H1 (cell line): Measurements from ENCODE around the gene RRP1. TPM values are rescaled to one million over a fixed set of nuclear protein-coding genes. Genes with fewer than 3 reads are reported as not detected.
A peak's percentile ranks its signal among the peaks of the same experiment; 100 is the strongest.

ENCODE experiments used
- CTCF ChIA-PET: fragments of 300-600 bp; sonication (Branson Sonifier 250); formaldehyde crosslinking; loops from one replicate; lab custom pipeline; 2021; ENCODE audit not compliant: partially characterized antibody; lab: Charles Lee
- POLR2A ChIA-PET: fragments of 300-600 bp; sonication (Branson Sonifier 250); formaldehyde crosslinking; loops from one replicate; lab custom pipeline; 2021; ENCODE audit warnings: inconsistent platforms; ENCODE audit not compliant: partially characterized antibody; lab: Charles Lee
- DNase-seq, 2 experiments: peaks; one replicate each; pipeline versions ENCODE4 v3.0.0 to v3.0.0-alpha.2; 2010 to 2022; ENCODE audit warnings: low spot score in 2 of 2, low read depth in 1 of 2, mixed read lengths in 1 of 2
- FAIRE-seq: peaks from 2 replicates; lab custom pipeline; 2011; peaks lifted over from hg19 to GRCh38; lab: Jason Lieb, UNC
- H2AFZ ChIP-seq: 2 replicates; pipeline ENCODE4 v1.8.1; 2012; ENCODE audit warnings: low read length, inconsistent platforms
- H2AK5ac ChIP-seq: 2 replicates; pipeline ENCODE4 v1.6.1; 2013; ENCODE audit warnings: low read depth, low read length
- H2BK120ac ChIP-seq: replicated peaks from 2 replicates; pipeline ENCODE3; 2013; ENCODE audit warnings: low read depth, low read length, inconsistent platforms
- H2BK12ac ChIP-seq: 2 replicates; pipeline ENCODE4 v1.6.1; 2013; ENCODE audit warnings: low read depth, low read length
- H2BK15ac ChIP-seq: 2 replicates; pipeline ENCODE4 v1.6.1; 2013; ENCODE audit warnings: low read length
- H2BK20ac ChIP-seq: 2 replicates; pipeline ENCODE4 v1.6.1; 2013; ENCODE audit warnings: low read length
- H2BK5ac ChIP-seq: 2 replicates; pipeline ENCODE4 v1.6.1; 2013; ENCODE audit warnings: low read depth, low read length
- H3K14ac ChIP-seq: 2 replicates; pipeline ENCODE4 v1.6.1; 2013; ENCODE audit warnings: inconsistent platforms; ENCODE audit not compliant: insufficient read length
- H3K18ac ChIP-seq: 2 replicates; pipeline ENCODE4 v1.6.1; 2013; ENCODE audit warnings: low read length; ENCODE audit errors: extremely low read depth
- H3K23ac ChIP-seq: 2 replicates; pipeline ENCODE4 v1.6.1; 2013; ENCODE audit warnings: inconsistent platforms; ENCODE audit not compliant: insufficient read length
- H3K23me2 ChIP-seq: 2 replicates; pipeline ENCODE4 v1.6.1; 2013; ENCODE audit warnings: low read depth, low read length
- H3K27ac ChIP-seq: 2 replicates; pipeline ENCODE4 v1.6.1; 2011; ENCODE audit warnings: low read depth, low read length, inconsistent platforms
- H3K27me3 ChIP-seq, 4 experiments: replicated peaks in 1 of 4; 1 replicate in 1 of 4; 2 replicates in 3 of 4; pipeline versions ENCODE4 v1.6.1 to v1.8.1; 2011 to 2013; ENCODE audit warnings: low read length in 3 of 4, mild to moderate bottlenecking in 3 of 4, inconsistent platforms in 2 of 4, mixed read lengths in 2 of 4, moderate library complexity in 1 of 4; ENCODE audit not compliant: control insufficient read depth in 3 of 4, insufficient read depth in 3 of 4; ENCODE audit errors: extremely low read depth in 1 of 4
- H3K36me3 ChIP-seq, 4 experiments: 2 replicates each; pipeline versions ENCODE4 v1.6.1 to v1.8.1; 2011 to 2013; ENCODE audit warnings: mild to moderate bottlenecking in 4 of 4, low read length in 3 of 4, moderate library complexity in 2 of 4, control low read depth in 1 of 4, inconsistent platforms in 1 of 4; ENCODE audit not compliant: insufficient read depth in 4 of 4, control insufficient read depth in 2 of 4
- H3K4ac ChIP-seq: replicated peaks from 2 replicates; pipeline ENCODE3; 2013; ENCODE audit warnings: low read length, low read depth, mixed read lengths, inconsistent platforms; ENCODE audit not compliant: insufficient read length
- H3K4me1 ChIP-seq, 4 experiments: replicated peaks in 1 of 4; 1 replicate in 1 of 4; 2 replicates in 3 of 4; pipeline versions ENCODE4 v1.6.1 to v1.8.1; 2011 to 2013; ENCODE audit warnings: low read length in 3 of 4, inconsistent platforms in 2 of 4, mixed read lengths in 1 of 4; ENCODE audit not compliant: insufficient read depth in 4 of 4, control insufficient read depth in 3 of 4
- H3K4me2 ChIP-seq, 2 experiments: 2 replicates each; pipeline versions ENCODE4 v1.6.1 to v1.8.1; 2011 to 2013; ENCODE audit warnings: low read depth in 2 of 2, low read length in 2 of 2, control low read depth in 1 of 2, inconsistent platforms in 1 of 2, mild to moderate bottlenecking in 1 of 2; ENCODE audit not compliant: insufficient read depth in 1 of 2
- H3K4me3 ChIP-seq, 4 experiments: fragments of 200-600, 300-600 bp in 1 of 4; sonication (generic), shearing (Covaris generic), sonication (Bioruptor Twin) in 1 of 4; 2 replicates each; pipeline versions ENCODE4 v1.5.1 to v1.8.1; 2011 to 2016; ENCODE audit warnings: low read length in 4 of 4, low read depth in 3 of 4, control low read depth in 2 of 4, inconsistent platforms in 2 of 4, mild to moderate bottlenecking in 2 of 4, mixed read lengths in 1 of 4, moderate library complexity in 1 of 4; ENCODE audit not compliant: insufficient read depth in 2 of 4; ENCODE audit errors: extremely low read depth in 1 of 4
- H3K56ac ChIP-seq: replicated peaks from 2 replicates; pipeline ENCODE3; 2013; ENCODE audit warnings: low read depth, mild to moderate bottlenecking, mixed read lengths, low read length, inconsistent platforms; ENCODE audit not compliant: insufficient read length
- H3K79me1 ChIP-seq: 2 replicates; pipeline ENCODE4 v1.6.1; 2013; ENCODE audit warnings: low read depth, low read length, control low read depth
- H3K79me2 ChIP-seq, 2 experiments: 2 replicates each; pipeline versions ENCODE4 v1.6.1 to v1.8.1; 2012 to 2013; ENCODE audit warnings: low read length in 2 of 2, mild to moderate bottlenecking in 2 of 2, inconsistent platforms in 1 of 2; ENCODE audit not compliant: insufficient read depth in 2 of 2, control insufficient read depth in 1 of 2
- H3K9ac ChIP-seq, 4 experiments: replicated peaks in 1 of 4; 1 replicate in 1 of 4; 2 replicates in 3 of 4; pipeline versions ENCODE4 v1.6.1 to v1.8.1; 2011 to 2013; ENCODE audit warnings: low read depth in 3 of 4, low read length in 3 of 4, control low read depth in 2 of 4, mild to moderate bottlenecking in 2 of 4, moderate library complexity in 2 of 4, inconsistent platforms in 1 of 4; ENCODE audit errors: extremely low read depth in 1 of 4
- H3K9me3 ChIP-seq, 2 experiments: 2 replicates each; pipeline versions ENCODE4 v1.6.1 to v1.8.1; 2012 to 2013; ENCODE audit warnings: mild to moderate bottlenecking in 2 of 2, moderate library complexity in 2 of 2, control low read depth in 1 of 2, inconsistent platforms in 1 of 2, low read depth in 1 of 2, low read length in 1 of 2, mixed read lengths in 1 of 2; ENCODE audit not compliant: insufficient read depth in 2 of 2
- H4K20me1 ChIP-seq, 2 experiments: replicated peaks in 1 of 2; 2 replicates each; pipeline versions ENCODE3 to v1.8.1; 2011 to 2013; ENCODE audit warnings: inconsistent platforms in 2 of 2, low read length in 2 of 2, mild to moderate bottlenecking in 1 of 2; ENCODE audit not compliant: insufficient read depth in 2 of 2, control insufficient read depth in 1 of 2
- H4K5ac ChIP-seq: 2 replicates; pipeline ENCODE4 v1.6.1; 2013; ENCODE audit warnings: low read length, low read depth, mixed read lengths, inconsistent platforms; ENCODE audit not compliant: insufficient read length
- H4K8ac ChIP-seq: 2 replicates; pipeline ENCODE4 v1.8.0; 2013; ENCODE audit warnings: mild to moderate bottlenecking, moderate library complexity, low read length, inconsistent platforms; ENCODE audit not compliant: insufficient read depth; ENCODE audit errors: extremely low read depth
- H4K91ac ChIP-seq: replicated peaks from 2 replicates; pipeline ENCODE3; 2013; ENCODE audit warnings: low read length, mixed read lengths, inconsistent platforms; ENCODE audit not compliant: insufficient read length
- ASH2L ChIP-seq: fragments of 200-600, 300-600 bp; sonication (generic); IDR thresholded peaks from one replicate; pipeline ENCODE4 v1.7.1; 2017; ENCODE audit warnings: low read length
- BACH1 ChIP-seq: IDR thresholded peaks from 2 replicates; pipeline ENCODE4 v1.6.1; 2012; ENCODE audit warnings: low read length, improper control_type of control experiment
- CBX5 ChIP-seq: fragments of 300-800, 300-1000 bp; sonication (generic); IDR thresholded peaks from 2 replicates; pipeline ENCODE4 v1.7.1; 2016; ENCODE audit warnings: antibody characterized with exemption, low read length, low read depth
- EGR1 ChIP-seq: IDR thresholded peaks from 2 replicates; pipeline ENCODE4 v1.6.1; 2011; ENCODE audit warnings: low read depth, low read length, borderline replicate concordance
- EP300 ChIP-seq, 2 experiments: IDR thresholded peaks; 1 replicate in 1 of 2; 2 replicates in 1 of 2; pipeline ENCODE4 v1.6.1; 2011 to 2012; ENCODE audit warnings: low read depth in 2 of 2, low read length in 2 of 2, mild to moderate bottlenecking in 2 of 2, borderline replicate concordance in 1 of 2, inconsistent platforms in 1 of 2, moderate library complexity in 1 of 2
- JUN ChIP-seq: IDR thresholded peaks from 2 replicates; pipeline ENCODE4 v1.6.1; 2011; ENCODE audit warnings: low read depth, mild to moderate bottlenecking, improper control_type of control experiment, low read length
- KDM4A ChIP-seq: IDR thresholded peaks from one replicate; pipeline ENCODE4 v1.7.1; 2012; ENCODE audit warnings: low read depth, mild to moderate bottlenecking, moderate library complexity, low read length, inconsistent platforms; ENCODE audit not compliant: severe bottlenecking
- NRF1 ChIP-seq: IDR thresholded peaks from 2 replicates; pipeline ENCODE4 v1.6.1; 2011; ENCODE audit warnings: mild to moderate bottlenecking, low read depth, low read length, improper control_type of control experiment
- SAP30 ChIP-seq: fragments of 300-600 bp; sonication (generic); IDR thresholded peaks from 2 replicates; pipeline ENCODE4 v1.7.1; 2012; ENCODE audit warnings: low read length, moderate library complexity, mild to moderate bottlenecking, inconsistent platforms; ENCODE audit not compliant: insufficient read depth, insufficient replicate concordance
- SP4 ChIP-seq: IDR thresholded peaks from 2 replicates; pipeline ENCODE4 v1.6.1; 2012; ENCODE audit warnings: low read length, inconsistent platforms
- TAF1 ChIP-seq: IDR thresholded peaks from 2 replicates; pipeline ENCODE4 v1.6.1; 2011; ENCODE audit warnings: mild to moderate bottlenecking, low read depth, low read length
- TAF7 ChIP-seq: optimal IDR thresholded peaks from 2 replicates; pipeline ENCODE3; 2011; ENCODE audit warnings: low read depth, mild to moderate bottlenecking, inconsistent platforms, low read length, moderate library complexity, borderline replicate concordance
- WGBS, 2 experiments: shearing (Covaris generic) in 1 of 2; methylation state at CpG; one replicate each; pipeline versions ENCODE4 v1.1.6 to v1.1.7; 2013 to 2015; ENCODE audit warnings: low lambda C conversion rate in 2 of 2, mixed read lengths in 2 of 2, inconsistent platforms in 1 of 2, low coverage in 1 of 2, missing lambda C conversion rate in 1 of 2; ENCODE audit not compliant: insufficient replicate concordance in 2 of 2, insufficient coverage in 1 of 2, insufficient read length in 1 of 2; ENCODE audit errors: extremely low coverage in 1 of 2, missing lambda C conversion rate in 1 of 2; 5-methylcytosine and 5-hydroxymethylcytosine counted together
- polyA plus RNA-seq, 7 experiments: library from polyadenylated mRNA; depleted of rRNA in 3 of 7; stranded (reverse) in 5 of 7; unstranded in 2 of 7; fragments of >200 nt in 5 of 7; fragments of 200-250 nt in 2 of 7; gene quantifications; 1 replicate in 5 of 7; 2 replicates in 1 of 7; 4 replicates in 1 of 7; pipeline versions ENCODE4 v1.2.1 to v1.2.3, GENCODE V29; 2011 to 2013; ENCODE audit warnings: missing spikeins in 2 of 7, mixed read lengths in 2 of 7
- total RNA-seq: library from RNA; stranded (reverse); fragmentation: NEBNext Ultra II Directional; extraction: Animal tissue kit (Norgen Biotek cat#: 25700); gene quantifications from 2 replicates; pipeline ENCODE4 v1.2.1, GENCODE V29; 2021

RRP1 gene
- total and polyA plus RNA-seq, 2 of the 8 experiments (the other 6 are each of a cell fraction or from before 2014, with no cell fraction given), result 11.6 to 55.2 TPM

DNA sequence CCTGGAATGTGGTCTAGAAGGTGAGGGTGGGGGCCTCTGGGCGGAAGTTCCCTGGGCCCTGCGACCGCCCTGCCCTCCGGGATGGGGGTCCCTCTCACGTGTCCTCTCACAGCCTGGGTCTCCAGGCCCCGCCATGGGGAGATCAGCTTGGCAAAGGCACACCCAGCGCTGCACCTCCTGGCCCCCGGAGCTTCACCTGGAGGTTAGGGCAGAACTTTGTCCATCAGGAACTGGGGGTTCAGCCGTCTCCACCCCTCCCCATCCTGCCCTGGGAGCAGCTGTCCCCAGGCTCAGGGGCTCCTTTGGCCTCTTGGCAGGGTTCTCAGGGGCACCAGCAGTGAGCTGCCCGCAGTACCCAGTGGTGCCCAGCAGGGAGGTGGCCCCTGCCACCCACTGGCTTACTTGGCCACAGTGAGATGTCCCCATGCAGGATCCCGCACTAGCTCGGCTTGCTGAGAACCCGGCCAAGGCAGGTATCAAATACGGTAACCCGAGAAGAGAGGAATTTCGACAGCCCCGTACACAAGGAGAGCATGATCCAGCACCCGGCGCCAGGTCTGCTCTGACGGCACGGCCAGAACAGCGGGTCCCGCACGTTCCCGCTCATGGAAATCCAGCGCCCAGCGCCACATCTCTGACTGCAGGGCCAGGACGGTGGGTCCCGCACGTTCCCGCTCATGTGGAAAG is 36.7 kb downstream of the RRP1 start:
- FAIRE-seq, result no peak
- H2BK15ac ChIP-seq, result no peak overlapping the region
- H4K8ac ChIP-seq, result 0 out of 2 replicates have a peak overlapping the region, but pooled peaks have one; percentile 89
- H3K36me3 ChIP-seq, result no peaks in the 10 kb centered on the region
- H3K23me2 ChIP-seq, result no peaks in the 10 kb centered on the region
- ChIA-PET POLR2A (interaction anchor here (0.7 to 1.5 kb wide), 4 partner anchors 11 to 19 kb away, joined by 3 to 6 read pairs (median 4); no protein-coding TSS in a partner anchor), CTCF (interaction anchor here (0.6 to 3.2 kb wide), 11 partner anchors 9 to 249 kb away, joined by 3 to 26 read pairs (median 5); no protein-coding TSS in a partner anchor)
- no peak overlapping the region for H3K4me3 ChIP-seq
- DNase-seq, result no peak
- H3K18ac ChIP-seq, result peak overlapping the region; percentile 4
- peaks cover 0 to 10% of the 10 kb centered on the region in 2 experiments; a peak in 1 of 4 replicates for H3K9me3 ChIP-seq
- peaks cover 0 to 7% (median 4%) of the 10 kb centered on the region in 4 experiments; a peak in 3 of 7 replicates for H3K4me1 ChIP-seq
- no peaks in the 10 kb centered on the region for H4K20me1 ChIP-seq
- no peaks in the 10 kb centered on the region for H3K79me1 ChIP-seq
- H3K14ac ChIP-seq, result no peak overlapping the region
- WGBS, 2 experiments, result 82% methylated on average over 26 of the region's 31 CpGs; no CpG with 5 or more reads in 1 of the 2 experiments
- H4K5ac ChIP-seq, result no peak overlapping the region
- no peak overlapping the region; the same call in 1 of the 2 replicates for H2AFZ ChIP-seq
- H3K4me2 ChIP-seq, result no peak overlapping the region; a peak in 1 of 4 replicates
- H3K23ac ChIP-seq, result no peak overlapping the region
- H3K27ac ChIP-seq, result no peak overlapping the region
- H3K56ac ChIP-seq, result no peak overlapping the region
- no peaks in the 10 kb centered on the region for H3K27me3 ChIP-seq
- H3K4ac ChIP-seq, result no peak overlapping the region
- no peak overlapping the region for H3K9ac ChIP-seq
- peak overlapping the region; percentile 4; the same call in 1 of the 2 replicates for H2BK12ac ChIP-seq
- H4K91ac ChIP-seq, result no peak overlapping the region
- H2BK20ac ChIP-seq, result peak overlapping the region; percentile 43
- H3K79me2 ChIP-seq, result no peaks in the 10 kb centered on the region
- H2BK120ac ChIP-seq, result no peak overlapping the region
- H2BK5ac ChIP-seq, result no peak overlapping the region
- no peak overlapping the region for H2AK5ac ChIP-seq
- TF ChIP-seq TAF1 (no peak), SP4 (no peak), TAF7 (no peak), CBX5 (no peak), NRF1 (no peak), KDM4A (no peak), EGR1 (no peak), SAP30 (no peak), EP300 (IDR thresholded peaks at IDR 0.05; ENCODE audit: borderline replicate concordance in 1 of 2, low read depth in 2 of 2, low read length in 2 of 2) (no peak), ASH2L (no peak), JUN (no peak), BACH1 (no peak)
